HepG2 (cell line): ENCODE results near the gene PXYLP1. TPM values are rescaled to one million over a fixed set of nuclear protein-coding genes. Genes with fewer than 3 reads are reported as not detected.

Experiments used
- ATAC-seq: fragments of 200-7000 bp; cut with Tn5 transposase; 3 replicates; pipeline ENCODE4 v1.9.1; 2020; ENCODE audit warnings: mild to moderate bottlenecking, moderate library complexity
- BruUV-seq: library from RNA; stranded (reverse); fragments of 400-500 nt; replicated peaks from 2 replicates; lab custom pipeline; 2021; lab: Mats Ljungman, UMichigan
- CTCF ChIA-PET: fragments of 300-600 bp; formaldehyde crosslinking; extraction: SDS; loops from one replicate; lab custom pipeline; 2021; ENCODE audit warnings: low total read pairs, inconsistent platforms, low intra/inter-chr PET ratio; lab: Yijun Ruan, JAX
- POLR2A ChIA-PET: fragments of 350-600 bp; sonication (Branson Sonifier 250); formaldehyde crosslinking; loops from one replicate; lab custom pipeline; 2020; ENCODE audit warnings: antibody characterized with exemption, inconsistent platforms; lab: Yijun Ruan, JAX
- DNase-seq: peaks from one replicate; pipeline ENCODE4 v3.0.0-alpha.2; 2015; ENCODE audit warnings: low spot score
- FAIRE-seq: peaks from 3 replicates; lab custom pipeline; 2011; peaks lifted over from hg19 to GRCh38; lab: Jason Lieb, UNC
- H2AFZ ChIP-seq: one replicate; pipeline ENCODE4 v1.6.1; 2011; ENCODE audit warnings: low read length, inconsistent platforms
- H3K27ac ChIP-seq: fragments of 300-600 bp; 3 replicates; pipeline ENCODE4 v1.8.0; 2011; ENCODE audit warnings: mixed run types, mild to moderate bottlenecking, mixed read lengths, low read length, inconsistent platforms; ENCODE audit not compliant: insufficient read depth; ENCODE audit errors: extremely low read length
- H3K27me3 ChIP-seq, 2 experiments: fragments of 200-600 bp in 1 of 2; 2 replicates in 1 of 2; 3 replicates in 1 of 2; pipeline versions ENCODE4 v1.6.0 to v1.8.0; 2011; ENCODE audit warnings: low read length in 2 of 2, mild to moderate bottlenecking in 2 of 2, moderate library complexity in 2 of 2, inconsistent platforms in 1 of 2; ENCODE audit not compliant: insufficient read depth in 2 of 2, control insufficient read depth in 1 of 2
- H3K36me3 ChIP-seq, 2 experiments: fragments of 200-600 bp in 1 of 2; replicated peaks in 1 of 2; 2 replicates in 1 of 2; 3 replicates in 1 of 2; pipeline versions ENCODE4 v1.5.1 to v1.8.0; 2011; ENCODE audit warnings: low read length in 2 of 2, inconsistent platforms in 1 of 2; ENCODE audit not compliant: insufficient read depth in 2 of 2, control insufficient read depth in 1 of 2
- H3K4me1 ChIP-seq: 2 replicates; pipeline ENCODE4 v1.5.1; 2012; ENCODE audit warnings: low read length, inconsistent platforms; ENCODE audit not compliant: insufficient read depth
- H3K4me2 ChIP-seq: 2 replicates; pipeline ENCODE4 v1.6.0; 2011; ENCODE audit warnings: low read depth, low read length, inconsistent platforms
- H3K4me3 ChIP-seq, 3 experiments: fragments of 200-600 bp in 1 of 3; sonication (generic), shearing (Covaris generic) in 1 of 3; replicated peaks in 1 of 3; 2 replicates each; pipeline ENCODE4 v1.5.1; 2011 to 2016; ENCODE audit warnings: low read length in 3 of 3, inconsistent platforms in 2 of 3, low read depth in 2 of 3, mild to moderate bottlenecking in 2 of 3, control low read depth in 1 of 3, mixed read lengths in 1 of 3; ENCODE audit not compliant: insufficient read depth in 1 of 3
- H3K79me2 ChIP-seq: one replicate; pipeline ENCODE4 v1.6.1; 2011; ENCODE audit warnings: low read length, inconsistent platforms; ENCODE audit not compliant: insufficient read depth
- H3K9ac ChIP-seq: 2 replicates; pipeline ENCODE4 v1.6.0; 2011; ENCODE audit warnings: mild to moderate bottlenecking, low read depth, low read length, inconsistent platforms; ENCODE audit not compliant: insufficient read depth
- H3K9me3 ChIP-seq: 2 replicates; pipeline ENCODE4 v1.5.1; 2012; ENCODE audit warnings: mild to moderate bottlenecking, low read length
- H4K20me1 ChIP-seq: 2 replicates; pipeline ENCODE4 v1.6.0; 2011; ENCODE audit warnings: inconsistent platforms, mild to moderate bottlenecking, low read length, moderate library complexity; ENCODE audit not compliant: insufficient read depth
- EZH2 ChIP-seq: conservative IDR thresholded peaks from 2 replicates; pipeline ENCODE4 v1.6.1; 2012; ENCODE audit warnings: mild to moderate bottlenecking, low read depth, low read length, moderate library complexity
- NRL ChIP-seq: sonication (generic); formaldehyde crosslinking; IDR thresholded peaks from 2 replicates; pipeline ENCODE4 v1.5.0; 2020; ENCODE audit warnings: missing genetic modification reagents, mild to moderate bottlenecking, moderate library complexity, borderline replicate concordance
- RNF2 ChIP-seq: fragments of 450-650 bp; conservative IDR thresholded peaks from 2 replicates; pipeline ENCODE4 v1.6.1; 2016; ENCODE audit warnings: low read depth
- SCMH1 ChIP-seq: sonication (generic); formaldehyde crosslinking; IDR thresholded peaks from 2 replicates; pipeline ENCODE4 v1.9.0; 2021; ENCODE audit warnings: missing genetic modification reagents, mild to moderate bottlenecking, borderline replicate concordance
- ZNF10 ChIP-seq: sonication (generic); formaldehyde crosslinking; IDR thresholded peaks from 2 replicates; pipeline ENCODE4 v1.4.0; 2020; ENCODE audit warnings: mild to moderate bottlenecking, low read depth, missing genetic modification reagents, borderline replicate concordance
- ZNF354B ChIP-seq: sonication (generic); formaldehyde crosslinking; IDR thresholded peaks from 2 replicates; pipeline ENCODE4 v1.8.0; 2022; ENCODE audit warnings: mild to moderate bottlenecking, missing genetic modification reagents
- ZNF383 ChIP-seq: sonication (generic); formaldehyde crosslinking; IDR thresholded peaks from 2 replicates; pipeline ENCODE4 v1.4.0; 2020; ENCODE audit warnings: missing genetic modification reagents, mild to moderate bottlenecking, borderline replicate concordance
- ZNF570 ChIP-seq: sonication (generic); formaldehyde crosslinking; IDR thresholded peaks from 2 replicates; pipeline ENCODE4 v1.4.0; 2020; ENCODE audit warnings: mild to moderate bottlenecking, missing genetic modification reagents, borderline replicate concordance
- WGBS: methylation state at CpG from one replicate; pipeline ENCODE4 v1.1.6; 2017; ENCODE audit warnings: low lambda C conversion rate; 5-methylcytosine and 5-hydroxymethylcytosine counted together
- in situ Hi-C: cut with HindIII; loops from 2 replicates; pipeline ENCODE4 v1.10.0; 2017; ENCODE audit warnings: low pct_unique_long_range_greater_than_20kb; ENCODE audit not compliant: extremely low pct_ligation_motif_present
- intact Hi-C: fragments of 100-400 bp; cut with micrococcal nuclease; formaldehyde crosslinking; loops from one replicate; pipeline ENCODE4 v1.10.0; 2022; ENCODE audit not compliant: unreplicated experiment
- polyA plus RNA-seq, 8 experiments: library from polyadenylated mRNA; depleted of rRNA in 3 of 8; stranded (reverse) in 7 of 8; unstranded in 1 of 8; fragments of >200 nt; fragmentation: Illumina TruSeq in 4 of 8; extraction: Trizol in 4 of 8; gene quantifications; 2 replicates each; pipeline versions ENCODE4 v1.2.1 to v1.2.3, GENCODE V29; 2011 to 2016; ENCODE audit warnings: low read depth in 4 of 8, missing spikeins in 1 of 8, mixed read lengths in 1 of 8; ENCODE audit not compliant: insufficient read depth in 1 of 8
- total RNA-seq, 5 experiments: library from RNA; depleted of rRNA; stranded (reverse); fragments of >200 nt; fragmentation: Illumina TruSeq; extraction: Trizol; gene quantifications; 2 replicates each; pipeline ENCODE4 v1.2.3, GENCODE V29; 2016; ENCODE audit warnings: low read depth in 1 of 5
- TF ChIP-seq, protein P1 (sequence below): sonication (generic); formaldehyde crosslinking; IDR thresholded peaks from 2 replicates; pipeline ENCODE4 v1.5.0; 2020; ENCODE audit warnings: missing genetic modification reagents
- TF ChIP-seq, protein P2 (sequence below): sonication (generic); formaldehyde crosslinking; IDR thresholded peaks from 2 replicates; pipeline ENCODE4 v1.5.0; 2020; ENCODE audit warnings: missing genetic modification reagents
- TF ChIP-seq, protein P3 (sequence below): sonication (generic); formaldehyde crosslinking; IDR thresholded peaks from 2 replicates; pipeline ENCODE4 v1.4.0; 2020; ENCODE audit warnings: missing genetic modification reagents

PXYLP1 gene
- total and polyA plus RNA-seq, 2 of the 13 experiments (the other 11 are each of a cell fraction or from before 2014, with no cell fraction given), result 4.9 to 8.1 TPM

DNA sequence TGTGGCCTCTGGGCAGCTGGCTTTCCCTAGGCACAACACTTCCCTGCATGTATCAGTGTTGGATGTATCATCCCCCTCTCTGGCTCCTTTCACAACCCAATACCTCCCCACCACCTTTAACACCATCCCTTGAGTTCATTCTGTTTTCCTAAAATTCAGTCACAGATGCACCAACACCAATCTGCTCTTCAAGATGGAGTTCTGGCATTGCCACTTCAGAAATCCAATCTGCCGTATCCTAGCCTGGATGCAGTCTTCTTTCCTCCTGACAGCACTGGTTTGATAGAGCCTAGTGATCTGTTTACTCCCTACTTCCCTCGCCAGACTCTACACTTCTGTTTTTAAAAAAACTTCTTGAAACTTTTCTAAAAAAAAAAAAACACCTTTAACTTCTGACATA, 21.7 kb downstream of the PXYLP1 start:
- Histone ChIP-seq H3K4me1 (no peaks in the 10 kb centered on the region), H3K4me2 (no peak overlapping the region), H3K9ac (no peak overlapping the region), H3K9me3 (no peaks in the 10 kb centered on the region)
- intact Hi-C loops, result no loop called here
- no peak for ATAC-seq
- no peak for TF ChIP-seq ZNF10 (CRISPR knock-in tag)
- TF ChIP-seq, protein P1, sequence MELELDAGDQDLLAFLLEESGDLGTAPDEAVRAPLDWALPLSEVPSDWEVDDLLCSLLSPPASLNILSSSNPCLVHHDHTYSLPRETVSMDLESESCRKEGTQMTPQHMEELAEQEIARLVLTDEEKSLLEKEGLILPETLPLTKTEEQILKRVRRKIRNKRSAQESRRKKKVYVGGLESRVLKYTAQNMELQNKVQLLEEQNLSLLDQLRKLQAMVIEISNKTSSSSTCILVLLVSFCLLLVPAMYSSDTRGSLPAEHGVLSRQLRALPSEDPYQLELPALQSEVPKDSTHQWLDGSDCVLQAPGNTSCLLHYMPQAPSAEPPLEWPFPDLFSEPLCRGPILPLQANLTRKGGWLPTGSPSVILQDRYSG (CRISPR knock-in tag), result no peak
- TF ChIP-seq ZNF354B (CRISPR knock-in tag), result no peak
- TF ChIP-seq, protein P2, sequence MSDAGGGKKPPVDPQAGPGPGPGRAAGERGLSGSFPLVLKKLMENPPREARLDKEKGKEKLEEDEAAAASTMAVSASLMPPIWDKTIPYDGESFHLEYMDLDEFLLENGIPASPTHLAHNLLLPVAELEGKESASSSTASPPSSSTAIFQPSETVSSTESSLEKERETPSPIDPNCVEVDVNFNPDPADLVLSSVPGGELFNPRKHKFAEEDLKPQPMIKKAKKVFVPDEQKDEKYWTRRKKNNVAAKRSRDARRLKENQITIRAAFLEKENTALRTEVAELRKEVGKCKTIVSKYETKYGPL (CRISPR knock-in tag), result no peak
- no peak for TF ChIP-seq ZNF383
- no peak for TF ChIP-seq ZNF570 (CRISPR knock-in tag)
- no peak for TF ChIP-seq RNF2
- TF ChIP-seq, protein P3, sequence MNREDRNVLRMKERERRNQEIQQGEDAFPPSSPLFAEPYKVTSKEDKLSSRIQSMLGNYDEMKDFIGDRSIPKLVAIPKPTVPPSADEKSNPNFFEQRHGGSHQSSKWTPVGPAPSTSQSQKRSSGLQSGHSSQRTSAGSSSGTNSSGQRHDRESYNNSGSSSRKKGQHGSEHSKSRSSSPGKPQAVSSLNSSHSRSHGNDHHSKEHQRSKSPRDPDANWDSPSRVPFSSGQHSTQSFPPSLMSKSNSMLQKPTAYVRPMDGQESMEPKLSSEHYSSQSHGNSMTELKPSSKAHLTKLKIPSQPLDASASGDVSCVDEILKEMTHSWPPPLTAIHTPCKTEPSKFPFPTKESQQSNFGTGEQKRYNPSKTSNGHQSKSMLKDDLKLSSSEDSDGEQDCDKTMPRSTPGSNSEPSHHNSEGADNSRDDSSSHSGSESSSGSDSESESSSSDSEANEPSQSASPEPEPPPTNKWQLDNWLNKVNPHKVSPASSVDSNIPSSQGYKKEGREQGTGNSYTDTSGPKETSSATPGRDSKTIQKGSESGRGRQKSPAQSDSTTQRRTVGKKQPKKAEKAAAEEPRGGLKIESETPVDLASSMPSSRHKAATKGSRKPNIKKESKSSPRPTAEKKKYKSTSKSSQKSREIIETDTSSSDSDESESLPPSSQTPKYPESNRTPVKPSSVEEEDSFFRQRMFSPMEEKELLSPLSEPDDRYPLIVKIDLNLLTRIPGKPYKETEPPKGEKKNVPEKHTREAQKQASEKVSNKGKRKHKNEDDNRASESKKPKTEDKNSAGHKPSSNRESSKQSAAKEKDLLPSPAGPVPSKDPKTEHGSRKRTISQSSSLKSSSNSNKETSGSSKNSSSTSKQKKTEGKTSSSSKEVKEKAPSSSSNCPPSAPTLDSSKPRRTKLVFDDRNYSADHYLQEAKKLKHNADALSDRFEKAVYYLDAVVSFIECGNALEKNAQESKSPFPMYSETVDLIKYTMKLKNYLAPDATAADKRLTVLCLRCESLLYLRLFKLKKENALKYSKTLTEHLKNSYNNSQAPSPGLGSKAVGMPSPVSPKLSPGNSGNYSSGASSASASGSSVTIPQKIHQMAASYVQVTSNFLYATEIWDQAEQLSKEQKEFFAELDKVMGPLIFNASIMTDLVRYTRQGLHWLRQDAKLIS (CRISPR knock-in tag), result no peak
- TF ChIP-seq EZH2, result no peak
- no peak for TF ChIP-seq NRL
- no peak for TF ChIP-seq SCMH1 (CRISPR knock-in tag)
- TF ChIP-seq, all 625 proteins: peak for 0
- BruUV-seq, result no TSS peak
- POLR2A ChIA-PET, result no interaction called here
- H3K4me3 ChIP-seq, result no peak overlapping the region
- no peaks in the 10 kb centered on the region for H4K20me1 ChIP-seq
- H3K27ac ChIP-seq, result no peak overlapping the region
- WGBS, result 96% methylated on average over 2 of the region's 2 CpGs
- FAIRE-seq (no peak), DNase-seq (no peak)
- in situ Hi-C loops, result no loop called here
- no peaks in the 10 kb centered on the region for H3K79me2 ChIP-seq
- CTCF ChIA-PET, result no interaction called here
- no peaks in the 10 kb centered on the region for H3K27me3 ChIP-seq
- H2AFZ ChIP-seq, result no peak overlapping the region
- no peaks in the 10 kb centered on the region for H3K36me3 ChIP-seq
